Adipose tissue (tissue), 3 donors: ENCODE results near the gene TEKT2. TPM values are rescaled to one million over a fixed set of nuclear protein-coding genes. Genes with fewer than 3 reads are reported as not detected.

Experiments used
- H3K27ac ChIP-seq: one replicate; pipeline ENCODE4 v1.5.1; 2013; ENCODE audit warnings: low read depth, low read length
- whole genome bisulfite sequencing, 3 donors: extraction: QIAGEN DNeasy Blood & Tissue Kit; methylation state at CpG; one replicate each; pipeline ENCODE4 v1.1.7; 2013; 5-methylcytosine and 5-hydroxymethylcytosine counted together
- polyA plus RNA-seq, 3 donors: library from polyadenylated mRNA; stranded (reverse); fragments of 200-250 nt; gene quantifications; one replicate each; pipeline ENCODE4 v1.2.3, GENCODE V29; 2013
- donor health status: healthy with polysubstance abuse.
- donor health status: Bipolar disorder and iron deficiency.
- donor health status: healthy.

TEKT2 gene, protein sequence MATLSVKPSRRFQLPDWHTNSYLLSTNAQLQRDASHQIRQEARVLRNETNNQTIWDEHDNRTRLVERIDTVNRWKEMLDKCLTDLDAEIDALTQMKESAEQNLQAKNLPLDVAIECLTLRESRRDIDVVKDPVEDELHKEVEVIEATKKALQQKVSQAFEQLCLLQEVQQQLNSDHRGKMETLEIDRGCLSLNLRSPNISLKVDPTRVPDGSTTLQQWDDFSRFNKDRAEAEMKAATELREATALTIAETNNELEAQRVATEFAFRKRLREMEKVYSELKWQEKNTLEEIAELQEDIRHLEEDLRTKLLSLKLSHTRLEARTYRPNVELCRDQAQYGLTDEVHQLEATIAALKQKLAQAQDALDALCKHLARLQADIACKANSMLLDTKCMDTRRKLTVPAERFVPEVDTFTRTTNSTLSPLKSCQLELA
- 1 to 10 TPM in 1 of 3 donors, under 1 TPM in 1, not detected in 1; 0.12 to 2.5 TPM for polyA plus RNA-seq

DNA sequence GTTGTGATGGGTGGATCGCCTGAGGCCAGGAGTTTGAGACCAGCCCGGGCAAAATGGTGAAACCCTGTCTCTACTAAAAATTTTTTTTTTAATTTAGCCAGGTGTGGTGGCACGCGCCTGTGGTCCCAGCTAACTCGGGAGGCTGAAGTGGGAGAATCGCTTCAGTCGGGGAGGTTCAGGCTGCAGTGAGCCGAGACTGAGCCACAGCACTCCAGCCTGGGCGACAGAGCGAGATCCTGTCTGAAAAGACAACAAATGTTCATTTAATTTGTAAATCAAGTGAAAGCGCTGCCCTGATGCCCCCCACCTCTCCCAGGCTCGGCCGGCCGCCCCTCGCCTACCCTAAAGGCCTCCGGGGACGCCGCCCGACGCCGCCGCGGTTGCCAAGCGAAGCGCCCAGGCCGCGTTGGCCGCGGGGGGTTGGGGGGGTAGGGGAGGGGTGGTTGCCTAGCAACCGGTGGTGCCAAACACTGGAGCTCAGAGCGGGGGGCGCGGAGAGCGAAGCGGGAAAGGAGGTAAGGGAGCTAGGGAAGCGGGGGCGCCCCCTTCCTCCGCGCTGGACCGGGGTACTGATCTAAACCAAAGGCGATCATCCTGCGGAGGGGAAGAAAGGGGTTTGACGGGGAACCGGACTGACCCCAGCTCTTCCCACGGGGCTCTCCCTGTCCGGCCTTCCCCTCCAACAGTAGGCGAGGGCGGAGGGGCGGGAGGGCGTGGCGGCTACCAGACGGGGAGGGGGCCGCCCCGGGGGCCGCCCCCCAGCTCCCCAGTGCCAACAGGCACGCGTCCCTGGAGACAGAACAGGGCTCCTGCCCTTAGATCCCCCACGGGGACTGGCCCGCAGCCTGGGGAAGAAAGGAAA, at the start of gene TEKT2:
Gene TEKT2 (plus strand): TSS at position 460 of the 862 bp plus-strand sequence. CDS start 828 bp downstream, outside the sequence.
- 15 to 17% (median 16%) methylated on average over 44 to 57 of the region's 59 CpGs for WGBS, 3 donors
- no peak within 1 kb of the TSS for H3K27ac ChIP-seq

- no peak overlapping the region for H3K27ac ChIP-seq
These were observed 49.2 kb upstream of the TEKT2 start for GRCh38 chr1:36034692-36035091.

DNA sequence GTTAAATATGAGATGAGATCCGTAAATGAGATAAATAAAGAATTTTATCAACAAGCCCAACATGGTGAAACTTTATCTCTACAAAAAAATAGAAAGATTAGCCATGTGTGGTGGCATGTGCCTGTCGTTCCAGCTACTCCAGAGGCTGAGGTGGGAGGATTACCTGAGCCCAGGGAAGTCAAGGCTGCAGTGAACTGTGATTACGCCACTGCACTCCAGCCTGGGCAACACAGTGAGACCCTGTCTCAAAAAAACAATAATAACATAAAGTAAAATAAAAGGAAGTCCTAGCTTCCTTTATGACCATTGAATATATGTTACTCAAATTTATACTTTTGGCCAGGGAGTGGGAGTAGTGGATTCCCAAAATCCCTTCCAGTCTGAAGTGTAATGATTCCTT, 48.7 kb upstream of the TEKT2 start:
- 69 to 76% (median 72%) methylated on average over 3 of the region's 3 CpGs for WGBS, 3 donors
- H3K27ac ChIP-seq: no peak overlapping the region

GRCh38 chr1:36040238-36040637, 43.7 kb upstream of the TEKT2 start:
- H3K27ac ChIP-seq: no peak overlapping the region
- WGBS, 3 donors: 79 to 93% (median 91%) methylated on average over 2 of the region's 2 CpGs

GRCh38 chr1:36051821-36052220, 32.1 kb upstream of the TEKT2 start:
- H3K27ac ChIP-seq: no peak overlapping the region

- no peak overlapping the region for H3K27ac ChIP-seq
These were observed 29.9 kb upstream of the TEKT2 start for GRCh38 chr1:36053978-36054377.

GRCh38 chr1:36055706-36056105, 28.2 kb upstream of the TEKT2 start:
- 57 to 93% (median 62%) methylated on average over 5 of the region's 5 CpGs for WGBS, 3 donors
- no peak overlapping the region for H3K27ac ChIP-seq

GRCh38 chr1:36062315-36062714, 21.6 kb upstream of the TEKT2 start:
- H3K27ac ChIP-seq: no peak overlapping the region
- WGBS, 3 donors: 97% methylated on average over 1 of the region's 1 CpG

- no peak overlapping the region for H3K27ac ChIP-seq
These were observed 16.0 kb upstream of the TEKT2 start for GRCh38 chr1:36067871-36068270.

GRCh38 chr1:36068866-36069265, 15.0 kb upstream of the TEKT2 start:
- no peak overlapping the region for H3K27ac ChIP-seq
- 82 to 93% (median 90%) methylated on average over 2 of the region's 2 CpGs for WGBS, 3 donors

DNA sequence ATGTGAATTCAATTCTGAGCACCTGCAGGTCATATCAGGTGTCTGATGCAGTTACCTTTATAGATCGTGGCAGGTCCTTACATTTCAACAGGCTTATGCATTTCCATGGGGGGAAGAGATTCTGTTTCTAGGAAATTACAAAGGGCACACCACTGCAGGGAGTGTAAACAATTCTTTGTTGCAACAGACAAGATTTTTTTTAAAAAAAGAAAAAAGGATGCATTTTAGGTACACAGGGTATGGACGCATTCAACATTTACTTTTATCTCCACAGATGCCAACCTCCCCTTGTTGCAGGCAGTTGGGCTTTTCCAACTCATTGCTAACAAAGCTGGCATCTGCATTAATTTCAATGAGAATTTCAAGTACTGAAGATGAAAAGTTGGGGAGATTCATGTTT, 13.5 kb upstream of the TEKT2 start:
- WGBS, 3 donors: 82 to 88% (median 84%) methylated on average over 2 of the region's 2 CpGs
- H3K27ac ChIP-seq: no peak overlapping the region

GRCh38 chr1:36076979-36077573, 6.8 kb upstream of the TEKT2 start:
- no peak overlapping the region for H3K27ac ChIP-seq
- 57 to 64% (median 57%) methylated on average over 4 of the region's 4 CpGs for WGBS, 3 donors

DNA sequence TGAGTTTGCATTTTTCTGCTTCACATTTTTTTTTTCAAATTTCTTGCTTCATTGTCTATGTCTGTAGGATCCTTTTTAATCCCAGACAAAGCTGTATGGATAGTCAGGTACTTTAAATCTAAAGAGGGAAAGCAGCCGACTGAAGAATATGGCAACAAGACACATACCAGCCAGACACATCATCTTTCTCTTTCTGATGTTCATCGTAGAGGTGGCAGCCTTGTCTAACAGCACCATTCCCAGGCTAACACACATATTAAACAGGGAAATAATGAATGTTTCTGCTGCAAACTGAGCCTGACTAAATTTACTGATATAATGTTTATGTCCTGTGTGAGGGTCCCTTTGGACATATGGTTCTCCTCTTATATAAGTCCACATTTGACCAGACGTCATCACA, 3.7 kb upstream of the TEKT2 start:
- H3K27ac ChIP-seq: no peak overlapping the region
- WGBS, 3 donors: 67 to 70% (median 69%) methylated on average over 3 of the region's 3 CpGs

DNA sequence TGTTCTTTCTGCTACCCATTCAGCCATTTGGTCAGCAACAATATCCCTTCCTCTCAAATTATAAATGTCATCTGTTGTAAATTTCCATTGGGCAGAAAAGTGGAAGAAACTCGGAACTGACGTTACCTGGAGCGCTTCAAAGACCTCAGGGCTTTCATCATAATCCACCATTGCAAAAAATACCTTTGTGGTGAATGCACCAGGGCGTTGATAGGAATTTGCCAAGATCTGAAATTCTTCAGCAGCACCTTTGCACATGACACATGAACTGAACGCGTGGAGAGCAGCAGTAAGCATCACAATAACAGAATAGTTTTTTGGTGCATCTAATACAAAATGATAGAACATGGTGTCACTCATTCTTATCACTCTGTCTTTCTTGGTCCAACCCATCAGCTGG, 3.1 kb upstream of the TEKT2 start:
- 77 to 86% (median 84%) methylated on average over 6 of the region's 6 CpGs for WGBS, 3 donors
- no peak overlapping the region for H3K27ac ChIP-seq

DNA sequence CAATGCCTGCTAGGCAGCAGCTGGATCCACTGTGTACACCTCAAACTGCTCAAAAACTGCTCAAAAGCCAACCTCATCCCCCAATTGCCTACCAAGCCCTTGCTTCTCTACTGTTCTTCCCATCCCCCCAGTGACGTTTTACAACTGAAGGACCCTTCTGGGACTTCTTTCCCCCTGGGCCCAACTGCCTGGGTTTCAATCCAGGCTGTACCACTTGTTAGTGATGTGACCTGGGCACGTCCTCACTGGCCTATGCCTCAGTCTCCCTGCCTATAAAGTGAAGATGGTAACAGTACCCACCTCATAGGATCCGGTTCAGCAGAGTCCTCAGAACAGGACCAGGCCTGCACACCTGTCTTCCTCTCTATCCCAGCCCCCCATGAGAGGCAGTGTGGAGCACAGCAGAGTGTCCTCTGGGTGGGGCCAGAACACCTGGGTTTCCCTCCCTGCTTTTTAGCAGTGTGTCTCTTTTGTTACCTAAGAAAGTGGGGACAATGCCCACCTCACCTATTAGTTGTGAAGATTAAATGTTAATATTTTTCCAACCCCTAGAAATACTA, 1.9 kb upstream of the TEKT2 start:
- no peak overlapping the region for H3K27ac ChIP-seq
- 68 to 80% (median 69%) methylated on average over 3 of the region's 3 CpGs for WGBS, 3 donors

DNA sequence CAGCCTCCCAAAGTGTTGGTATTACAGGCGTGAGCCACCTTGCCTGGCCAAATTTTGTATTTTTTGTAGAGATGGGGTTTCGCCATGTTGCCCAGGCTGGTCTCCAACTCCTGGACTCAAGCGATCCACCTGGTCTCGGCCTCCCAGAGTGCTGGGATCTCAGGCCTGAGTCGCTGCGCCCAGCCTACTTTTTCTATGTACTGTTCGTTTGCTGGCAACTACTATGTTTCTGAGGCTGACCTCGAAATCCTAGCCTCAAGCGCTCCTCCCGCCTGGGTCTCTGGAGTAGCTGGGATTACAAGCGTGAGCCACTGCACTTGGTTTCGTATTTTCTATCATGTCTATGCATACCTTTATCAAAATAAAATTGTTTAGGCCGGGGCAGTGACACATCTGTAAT, 675 bp upstream of the TEKT2 start:
- no peak overlapping the region for H3K27ac ChIP-seq
- WGBS, 3 donors: 88 to 90% (median 88%) methylated on average over 13 of the region's 13 CpGs

- WGBS, 3 donors: 21 to 61% (median 56%) methylated on average over 19 of the region's 19 CpGs
- H3K27ac ChIP-seq: no peak overlapping the region
These were observed 712 bp downstream of the TEKT2 start for GRCh38 chr1:36084497-36085115.

DNA sequence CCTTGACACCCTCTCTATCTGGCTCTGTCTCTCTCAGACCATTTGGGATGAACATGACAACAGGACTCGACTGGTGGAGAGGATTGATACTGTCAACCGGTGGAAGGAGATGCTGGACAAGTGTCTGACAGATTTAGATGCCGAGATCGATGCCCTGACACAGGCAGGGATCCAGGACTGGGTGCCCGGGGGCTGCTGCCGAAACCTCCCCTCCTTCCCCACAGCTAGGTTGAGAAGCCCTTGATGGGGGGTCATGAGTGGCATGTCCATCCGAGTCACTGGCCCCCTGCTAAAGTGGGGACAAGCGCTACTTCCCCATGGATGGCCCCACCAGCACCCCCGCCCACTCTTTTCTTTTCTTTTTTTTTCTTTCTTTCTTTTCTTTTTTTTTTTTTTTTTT, 1.2 kb downstream of the TEKT2 start:
- 87 to 93% (median 89%) methylated on average over 9 of the region's 9 CpGs for WGBS, 3 donors
- H3K27ac ChIP-seq: no peak overlapping the region
